GM18858 (cell line): ENCODE results near the gene SNCG.
"Not testable (repeated sequence)": the region's sequence is repeated elsewhere in the genome, so short reads cannot be mapped to it uniquely, and the experiment has no call there.

Experiments used
- ATAC-seq: cut with Tn5 transposase; IDR thresholded peaks from one replicate; pipeline ENCODE4 v1.9.1; 2021; ENCODE audit not compliant: unreplicated experiment

Gene SNCG

DNA sequence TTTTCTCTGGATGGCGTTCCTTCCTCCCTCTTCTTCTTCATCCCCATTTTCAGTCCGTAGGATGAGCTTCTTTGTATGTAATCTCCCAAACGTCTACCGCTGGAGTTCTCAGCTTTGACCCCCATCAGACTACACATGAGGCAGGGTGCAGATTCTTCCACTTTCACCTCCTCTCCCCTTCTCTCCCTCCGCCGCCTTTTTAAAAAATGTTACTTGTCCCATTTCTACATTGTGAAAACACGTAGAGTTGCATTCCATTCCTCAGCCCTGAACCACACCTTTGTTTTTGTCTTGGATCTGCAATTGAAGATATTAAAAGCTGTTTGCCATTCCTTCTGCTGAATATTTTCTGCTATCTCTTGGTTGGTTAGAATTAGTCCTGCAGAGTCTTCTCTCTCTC lies 16.1 kb downstream of the SNCG start:
- ATAC-seq, result no peak

DNA sequence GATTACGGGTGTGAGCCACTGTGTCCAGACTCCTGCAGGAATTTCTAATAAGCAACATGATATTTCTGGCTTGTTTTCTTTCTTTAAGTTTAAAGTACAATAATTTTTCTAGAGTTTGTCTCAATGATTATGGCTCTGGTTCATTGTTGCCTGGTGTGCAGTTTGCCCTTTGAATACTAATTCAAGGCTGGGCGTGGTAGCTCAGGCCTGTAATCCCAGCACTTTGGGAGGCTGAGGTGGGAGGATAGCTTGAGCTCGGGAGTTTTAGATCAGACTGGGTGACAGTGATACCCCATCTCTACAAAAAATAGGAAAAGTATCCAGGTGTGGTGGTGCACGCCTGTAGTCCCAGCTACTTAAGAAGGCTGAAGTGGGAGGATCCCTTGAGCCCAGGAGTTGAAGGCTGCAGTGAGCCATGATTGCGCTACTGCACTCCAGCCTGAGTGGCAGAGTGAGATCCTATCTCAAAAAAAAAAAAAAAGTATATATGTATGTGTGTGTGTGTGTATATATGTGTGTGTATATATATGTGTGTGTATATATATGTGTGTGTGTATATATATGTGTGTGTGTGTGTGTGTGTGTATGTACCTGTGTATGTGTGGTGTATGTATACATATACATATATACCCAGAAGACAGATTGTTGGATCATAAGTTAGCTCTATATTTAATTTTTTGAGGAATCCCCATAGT lies 18.1 kb downstream of the SNCG start:
- no peak for ATAC-seq

DNA sequence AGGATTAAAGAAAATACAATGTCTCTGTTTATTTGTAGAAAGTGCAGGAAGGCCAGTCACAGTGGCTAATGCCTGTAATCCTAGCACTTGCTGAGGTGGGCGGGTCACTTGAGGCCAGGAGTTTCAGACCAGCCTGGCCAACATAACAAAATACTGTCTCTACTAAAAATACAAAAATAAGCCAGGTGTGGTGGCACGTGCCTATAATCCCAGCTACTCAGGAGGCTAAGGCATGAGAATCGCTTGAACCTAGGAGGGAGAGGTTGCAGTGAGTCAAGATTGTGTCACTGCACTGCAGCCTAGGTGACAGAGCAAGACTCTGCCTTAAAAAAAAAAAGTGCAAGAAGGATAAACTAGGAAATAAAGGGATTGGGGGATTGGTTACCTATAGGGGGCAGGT lies 20.1 kb downstream of the SNCG start:
- ATAC-seq, result not testable (repeated sequence)

- no peak for ATAC-seq
Measured at GRCh38 chr10:86979296-86979818, 21.0 kb downstream of the SNCG start.

DNA sequence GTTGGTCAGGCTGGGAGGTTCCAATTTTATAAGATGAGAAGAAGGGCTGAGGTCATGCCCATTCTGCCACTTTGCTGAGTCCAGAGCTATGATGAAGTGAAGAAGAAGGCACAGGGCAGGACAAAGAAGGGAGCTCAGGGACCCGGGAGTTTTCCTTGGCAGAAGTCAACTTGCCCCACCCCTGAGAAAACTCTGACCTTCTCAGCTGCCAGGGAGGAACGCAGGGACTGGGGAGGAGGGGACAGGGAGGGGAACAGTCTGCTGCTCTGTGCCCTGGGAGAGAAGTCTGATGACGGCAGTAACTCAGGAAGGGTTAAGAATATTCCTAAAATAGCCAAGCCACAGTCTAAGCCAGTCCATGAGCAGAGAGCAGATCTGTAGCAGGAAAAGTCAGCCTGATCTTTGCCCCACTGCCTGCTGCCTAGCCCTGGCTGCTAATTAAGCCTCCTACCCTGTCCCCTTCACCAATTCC lies 21.6 kb downstream of the SNCG start:
- no peak for ATAC-seq

- not testable (repeated sequence) for ATAC-seq
Measured at GRCh38 chr10:86981020-86981419, 22.6 kb downstream of the SNCG start.

GRCh38 chr10:86981716-86982115 lies 23.3 kb downstream of the SNCG start:
- ATAC-seq, result no peak

GRCh38 chr10:86984498-86984897 lies 26.1 kb downstream of the SNCG start:
- not testable (repeated sequence) for ATAC-seq

GRCh38 chr10:86988520-86988919 lies 30.1 kb downstream of the SNCG start:
- ATAC-seq, result no peak

DNA sequence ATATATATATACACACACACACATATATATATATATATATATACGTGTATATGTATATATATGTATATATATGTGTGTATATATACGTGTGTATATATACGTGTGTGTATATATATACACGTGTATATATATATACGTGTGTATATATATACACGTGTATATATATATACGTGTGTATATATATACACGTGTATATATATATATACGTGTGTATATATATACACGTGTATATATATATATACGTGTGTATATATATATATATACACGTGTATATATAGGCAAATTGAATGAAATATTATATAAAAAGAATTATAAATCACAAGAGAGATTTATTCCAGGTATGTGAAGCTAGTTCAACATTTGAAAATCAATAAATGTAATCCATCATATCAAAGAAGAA lies 33.0 kb downstream of the SNCG start:
- ATAC-seq, result not testable (repeated sequence)

- ATAC-seq, result no peak
Measured at GRCh38 chr10:86992456-86992855, 34.1 kb downstream of the SNCG start.

DNA sequence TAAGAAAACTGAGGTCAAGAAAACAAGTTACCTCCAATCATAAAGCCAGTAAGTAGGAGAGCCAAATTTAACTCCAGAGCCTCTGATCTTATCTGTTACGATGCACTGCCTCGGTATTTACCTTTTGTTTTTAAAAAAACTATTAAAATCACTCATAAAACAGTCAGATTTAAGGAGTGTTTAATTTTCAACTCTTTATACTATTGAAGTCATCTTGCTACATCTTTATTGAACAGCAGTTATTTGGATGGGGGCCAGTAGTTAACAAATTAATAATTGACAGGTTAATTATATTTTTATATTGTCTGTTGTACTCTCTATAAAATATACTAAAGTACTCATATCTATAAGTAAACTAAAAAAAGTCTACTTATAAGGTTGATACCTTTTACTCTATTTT lies 34.5 kb downstream of the SNCG start:
- ATAC-seq, result no peak

GRCh38 chr10:86999802-87000403 lies 41.5 kb downstream of the SNCG start:
- not testable (repeated sequence) for ATAC-seq

- no peak for ATAC-seq
Measured at GRCh38 chr10:87000491-87000890, 42.1 kb downstream of the SNCG start.

- not testable (repeated sequence) for ATAC-seq
Measured at GRCh38 chr10:87007124-87007523, 48.7 kb downstream of the SNCG start.

DNA sequence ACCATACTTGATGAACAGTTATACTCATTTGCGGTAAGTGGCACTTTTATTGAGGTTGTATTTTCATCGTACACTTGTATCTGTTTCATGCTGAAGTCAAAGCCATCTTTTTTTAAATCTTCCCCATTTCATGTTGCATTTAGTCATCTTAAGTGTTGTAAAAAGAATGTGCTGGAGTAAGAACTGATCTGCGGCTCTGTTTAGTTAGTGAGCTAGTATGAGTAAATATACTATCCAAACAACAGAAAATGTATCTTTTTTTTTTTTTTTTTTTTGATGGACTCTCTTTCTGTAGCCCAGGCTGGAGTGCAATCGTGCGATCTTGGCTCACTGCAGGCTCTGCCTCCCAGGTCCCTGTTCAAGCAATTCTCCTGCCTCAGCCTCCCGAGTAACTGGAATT lies 49.3 kb downstream of the SNCG start:
- ATAC-seq, result not testable (repeated sequence)

GRCh38 chr10:87008303-87008702 lies 49.9 kb downstream of the SNCG start:
- ATAC-seq, result not testable (repeated sequence)

DNA sequence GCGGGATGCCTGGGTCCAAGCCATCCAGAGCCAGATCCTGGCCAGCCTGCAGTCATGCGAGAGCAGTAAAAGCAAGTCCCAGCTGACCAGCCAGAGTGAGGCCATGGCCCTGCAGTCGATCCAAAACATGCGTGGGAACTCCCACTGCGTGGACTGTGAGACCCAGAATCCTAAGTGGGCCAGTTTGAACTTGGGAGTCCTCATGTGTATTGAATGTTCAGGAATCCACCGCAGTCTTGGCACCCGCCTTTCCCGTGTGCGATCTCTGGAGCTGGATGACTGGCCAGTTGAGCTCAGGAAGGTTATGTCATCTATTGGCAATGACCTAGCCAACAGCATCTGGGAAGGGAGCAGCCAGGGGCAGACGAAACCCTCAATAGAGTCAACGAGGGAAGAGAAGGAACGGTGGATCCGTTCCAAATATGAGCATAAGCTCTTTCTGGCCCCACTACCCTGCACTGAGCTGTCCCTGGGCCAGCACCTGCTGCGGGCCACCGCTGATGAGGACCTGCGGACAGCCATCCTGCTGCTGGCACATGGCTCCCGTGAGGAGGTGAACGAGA lies 50.8 kb downstream of the SNCG start:
- ATAC-seq, result not testable (repeated sequence)
